Motor neuron (in vitro differentiated cells): ENCODE data around the gene ARID3A. TPM values are rescaled to one million over a fixed set of nuclear protein-coding genes. Genes with fewer than 3 reads are reported as not detected.
A peak's percentile ranks its signal among the peaks of the same experiment; 100 is the strongest.

Experiments used
- ATAC-seq, 8 experiments: fragments of 200-7000 bp; cut with Tn5 transposase; replicated peaks in 6 of 8; 2 replicates each; pipeline ENCODE4 v1.8.0; 2021; ENCODE audit warnings: mild to moderate bottlenecking in 8 of 8, moderate library complexity in 8 of 8
- H3K27ac ChIP-seq, 2 donors: fragments of 250-450 bp; sonication (Bioruptor Pico); 2 replicates each; pipeline ENCODE4 v1.9.0; 2021; ENCODE audit warnings: antibody characterized with exemption in 2 of 2, mild to moderate bottlenecking in 2 of 2, moderate library complexity in 1 of 2
- H3K4me1 ChIP-seq, 2 donors: fragments of 250-450 bp; sonication (Bioruptor Pico); replicated peaks in 1 of 2; 2 replicates each; pipeline ENCODE4 v1.6.1; 2021; ENCODE audit warnings: antibody characterized with exemption in 2 of 2, mild to moderate bottlenecking in 2 of 2, moderate library complexity in 1 of 2
- H3K4me3 ChIP-seq, 5 donors: fragments of 250-450 bp; sonication (Bioruptor Pico); 2 replicates each; pipeline ENCODE4 v1.9.0; 2021; ENCODE audit warnings: antibody characterized with exemption in 5 of 5, mild to moderate bottlenecking in 5 of 5, moderate library complexity in 4 of 5
- WGBS, 10 experiments: fragments of 450-650 bp; shearing (Covaris generic); methylation state at CpG; one replicate each; pipeline ENCODE4 v1.0.0; 2022; 5-methylcytosine and 5-hydroxymethylcytosine counted together
- in situ Hi-C, 9 experiments: fragments of 400-800 bp; cut with MboI; loops; one replicate each; pipeline ENCODE4 v1.15.0; 2021; ENCODE audit warnings: low sequenced_read_pairs in 9 of 9, low pct_unique_long_range_greater_than_20kb in 2 of 9; ENCODE audit not compliant: unreplicated experiment in 9 of 9
- total RNA-seq, 8 experiments: library from RNA; unstranded; fragments of 300-600 nt; gene quantifications; 2 replicates each; pipeline versions ENCODE4 v1.2.3 to v1.2.4, GENCODE V29; 2022

ARID3A gene
- total RNA-seq, 8 experiments from 2014 or later = 5.8 to 22.6 (median 10.3) TPM

GRCh38 chr19:929891-930258 is 4.0 kb downstream of the ARID3A start:
- ATAC-seq = no peak
- peaks cover 6 to 7% of the 10 kb centered on the region in 2 donors for H3K4me1 ChIP-seq

GRCh38 chr19:931860-932647 is 6.2 kb downstream of the ARID3A start:
- peak in 1 of 8 experiments; percentile 2 for ATAC-seq
- in situ Hi-C loops = no loop called here
- Histone ChIP-seq H3K4me3 (no peak overlapping the region), H3K27ac (peak overlapping the region in 1 of 2 donors; percentile 18), H3K4me1 (peaks cover 6 to 7% of the 10 kb centered on the region in 2 donors)
- 90 to 94% (median 90%) methylated on average over 2 to 10 of the region's 32 CpGs; no CpG with 5 or more reads in 6 of the 10 experiments for WGBS, 10 experiments

More at GRCh38 chr19:929891-930258, 4.0 kb downstream of the ARID3A start:
- WGBS, 10 experiments = 80 to 100% (median 95%) methylated on average over 1 to 3 of the region's 6 CpGs; no CpG with 5 or more reads in 6 of the 10 experiments
- Histone ChIP-seq H3K4me3 (no peak overlapping the region), H3K27ac (no peak overlapping the region)
- in situ Hi-C loops = loop anchor here in 5 of 9 experiments (10.0 kb wide), 1 partner anchor 55 kb away; the partner anchor contains the start of gene WDR18 (in 5 of the 5)

GRCh38 chr19:932648-933552 is 7.1 kb downstream of the ARID3A start:
- peak overlapping the region in 1 of 2 donors; percentile 18 for H3K27ac ChIP-seq
- ATAC-seq = peak; percentile 20 to 95 (median 50)
- WGBS, 10 experiments = 4 to 77% methylated on average over 5 to 6 of the region's 54 CpGs; no CpG with 5 or more reads in 8 of the 10 experiments
- no peak overlapping the region for H3K4me3 ChIP-seq
- in situ Hi-C loops = no loop called here
- peaks cover 0 to 3% of the 10 kb centered on the region in 2 donors for H3K4me1 ChIP-seq

GRCh38 chr19:933553-933882 is 7.7 kb downstream of the ARID3A start:
- Histone ChIP-seq H3K27ac (peak overlapping the region in 1 of 2 donors; percentile 18), H3K4me1 (peaks cover 0 to 2% of the 10 kb centered on the region in 2 donors), H3K4me3 (no peak overlapping the region)
- WGBS, 10 experiments = no CpG with 5 or more reads among the region's 14 CpGs
- peak in 1 of 8 experiments; percentile 8 for ATAC-seq
- in situ Hi-C loops = no loop called here

- in situ Hi-C loops = no loop called here
- peak in 2 of 8 experiments; percentile 4 to 15 for ATAC-seq
- Histone ChIP-seq H3K4me3 (no peak overlapping the region), H3K4me1 (peaks cover 0 to 2% of the 10 kb centered on the region in 2 donors), H3K27ac (no peak overlapping the region)
- 46 to 100% (median 95%) methylated on average over 1 to 3 of the region's 29 CpGs; no CpG with 5 or more reads in 6 of the 10 experiments for WGBS, 10 experiments
These were observed 8.5 kb downstream of the ARID3A start for GRCh38 chr19:934197-934840.

- Histone ChIP-seq H3K4me1 (peaks cover 0 to 2% of the 10 kb centered on the region in 2 donors), H3K27ac (no peak overlapping the region), H3K4me3 (no peak overlapping the region)
- peak in 6 of 8 experiments; percentile 1 to 65 (median 12) for ATAC-seq
- in situ Hi-C loops = no loop called here
- 60 to 100% (median 89%) methylated on average over 2 to 15 of the region's 31 CpGs; no CpG with 5 or more reads in 6 of the 10 experiments for WGBS, 10 experiments
These were observed 9.1 kb downstream of the ARID3A start for GRCh38 chr19:934865-935479.

GRCh38 chr19:936175-936546 is 10.3 kb downstream of the ARID3A start:
- in situ Hi-C loops = no loop called here
- H3K4me1 ChIP-seq = peaks cover 0 to 2% of the 10 kb centered on the region in 2 donors
- WGBS, 10 experiments = 87 to 100% (median 92%) methylated on average over 1 to 4 of the region's 10 CpGs; no CpG with 5 or more reads in 3 of the 10 experiments

GRCh38 chr19:937259-937694 is 11.4 kb downstream of the ARID3A start:
- no peak overlapping the region for H3K4me3 ChIP-seq
- H3K4me1 ChIP-seq = peaks cover 0 to 2% of the 10 kb centered on the region in 2 donors
- in situ Hi-C loops = no loop called here
- H3K27ac ChIP-seq = no peak overlapping the region
- 86 to 100% (median 96%) methylated on average over 1 to 9 of the region's 16 CpGs; no CpG with 5 or more reads in 5 of the 10 experiments for WGBS, 10 experiments
- ATAC-seq = no peak

More at GRCh38 chr19:936175-936546, 10.3 kb downstream of the ARID3A start:
- Histone ChIP-seq H3K4me3 (no peak overlapping the region), H3K27ac (no peak overlapping the region)
- no peak for ATAC-seq

GRCh38 chr19:938233-938923 is 12.5 kb downstream of the ARID3A start:
- H3K4me3 ChIP-seq = no peak overlapping the region
- 81 to 100% (median 89%) methylated on average over 3 to 14 of the region's 23 CpGs; no CpG with 5 or more reads in 2 of the 10 experiments for WGBS, 10 experiments

GRCh38 chr19:939439-939838 is 13.6 kb downstream of the ARID3A start:
- H3K4me1 ChIP-seq = no peaks in the 10 kb centered on the region
- H3K27ac ChIP-seq = no peak overlapping the region
- 89 to 100% (median 98%) methylated on average over 1 to 13 of the region's 22 CpGs; no CpG with 5 or more reads in 4 of the 10 experiments for WGBS, 10 experiments
- ATAC-seq = no peak
- H3K4me3 ChIP-seq = no peak overlapping the region
- in situ Hi-C loops = no loop called here

More at GRCh38 chr19:938233-938923, 12.5 kb downstream of the ARID3A start:
- Histone ChIP-seq H3K27ac (no peak overlapping the region), H3K4me1 (no peaks in the 10 kb centered on the region)
- no peak for ATAC-seq
- in situ Hi-C loops = no loop called here

GRCh38 chr19:939922-940321 is 14.1 kb downstream of the ARID3A start:
- Histone ChIP-seq H3K4me1 (no peaks in the 10 kb centered on the region), H3K27ac (no peak overlapping the region), H3K4me3 (no peak overlapping the region)
- WGBS, 10 experiments = no CpG with 5 or more reads among the region's 7 CpGs
- in situ Hi-C loops = no loop called here
- ATAC-seq = no peak
